IMR-90 (cell line): ENCODE measurements around the gene CACNA2D3. TPM values are rescaled to one million over a fixed set of nuclear protein-coding genes. Genes with fewer than 3 reads are reported as not detected.

Source experiments
- ATAC-seq: fragments of 200-7000 bp; cut with Tn5 transposase; 2 replicates; pipeline ENCODE4 v1.9.1; 2020; ENCODE audit warnings: low read depth, mild to moderate bottlenecking, moderate library complexity
- BruUV-seq: library from RNA; stranded (reverse); fragments of 400-500 nt; replicated peaks from 2 replicates; lab custom pipeline; 2021; lab: Mats Ljungman, UMichigan
- CTCF ChIA-PET: fragments of 300-600 bp; formaldehyde crosslinking; extraction: SDS; loops from one replicate; lab custom pipeline; 2021; ENCODE audit warnings: antibody characterized with exemption; lab: Yijun Ruan, JAX
- POLR2A ChIA-PET: fragments of 300-600 bp; sonication (Branson Sonifier 250); formaldehyde crosslinking; loops from one replicate; lab custom pipeline; 2022; ENCODE audit warnings: antibody characterized with exemption; ENCODE audit not compliant: unreplicated experiment; lab: Charles Lee
- DNase-seq: peaks from one replicate; pipeline ENCODE4 v3.0.0; 2013
- H2AFZ ChIP-seq: replicated peaks from 2 replicates; pipeline ENCODE3; 2013; ENCODE audit warnings: low read length, mild to moderate bottlenecking; ENCODE audit not compliant: poor library complexity
- H2AK5ac ChIP-seq: 2 replicates; pipeline ENCODE4 v1.6.1; 2013; ENCODE audit warnings: low read depth, low read length, inconsistent platforms
- H2AK9ac ChIP-seq: replicated peaks from 2 replicates; pipeline ENCODE3; 2013; ENCODE audit warnings: mild to moderate bottlenecking, low read depth, low read length, moderate library complexity; ENCODE audit not compliant: poor library complexity
- H2BK120ac ChIP-seq: 2 replicates; pipeline ENCODE4 v1.6.1; 2013; ENCODE audit warnings: low read depth, low read length, inconsistent platforms
- H2BK15ac ChIP-seq: 3 replicates; pipeline ENCODE4 v1.6.1; 2013; ENCODE audit warnings: low read depth, low read length, inconsistent platforms
- H2BK20ac ChIP-seq: 2 replicates; pipeline ENCODE4 v1.6.1; 2013; ENCODE audit warnings: low read depth, mild to moderate bottlenecking, inconsistent platforms, low read length, moderate library complexity
- H2BK5ac ChIP-seq: 2 replicates; pipeline ENCODE4 v1.6.1; 2013; ENCODE audit warnings: mild to moderate bottlenecking, low read depth, low read length, inconsistent platforms; ENCODE audit not compliant: poor library complexity, severe bottlenecking
- H3K14ac ChIP-seq: replicated peaks from 2 replicates; pipeline ENCODE4 v1.6.1; 2013; ENCODE audit warnings: low read depth, low read length, inconsistent platforms
- H3K18ac ChIP-seq: 2 replicates; pipeline ENCODE4 v1.6.1; 2013; ENCODE audit warnings: low read depth, low read length, control low read depth
- H3K23ac ChIP-seq: 2 replicates; pipeline ENCODE4 v1.6.1; 2013; ENCODE audit warnings: low read depth, low read length, inconsistent platforms
- H3K27ac ChIP-seq: 2 replicates; pipeline ENCODE4 v1.5.1; 2013; ENCODE audit warnings: mild to moderate bottlenecking, control low read depth, low read length; ENCODE audit not compliant: insufficient read depth
- H3K27me3 ChIP-seq: 2 replicates; pipeline ENCODE4 v1.6.1; 2013; ENCODE audit warnings: low read length; ENCODE audit not compliant: control insufficient read depth, insufficient read depth
- H3K36me3 ChIP-seq: 2 replicates; pipeline ENCODE4 v1.6.1; 2013; ENCODE audit warnings: low read length, mixed read lengths; ENCODE audit not compliant: control insufficient read depth, insufficient read depth
- H3K4ac ChIP-seq: 2 replicates; pipeline ENCODE4 v1.6.1; 2013; ENCODE audit warnings: low read depth, low read length, inconsistent platforms
- H3K4me1 ChIP-seq: 2 replicates; pipeline ENCODE4 v1.6.1; 2013; ENCODE audit warnings: low read length, mixed read lengths; ENCODE audit not compliant: control insufficient read depth, insufficient read depth
- H3K4me2 ChIP-seq: 2 replicates; pipeline ENCODE4 v1.6.1; 2013; ENCODE audit warnings: low read depth, mild to moderate bottlenecking, control low read depth, low read length, moderate library complexity
- H3K4me3 ChIP-seq: 2 replicates; pipeline ENCODE4 v1.5.1; 2013; ENCODE audit warnings: low read depth, mild to moderate bottlenecking, control low read depth, low read length, moderate library complexity; ENCODE audit not compliant: insufficient read depth
- H3K56ac ChIP-seq: 2 replicates; pipeline ENCODE4 v1.6.1; 2013; ENCODE audit warnings: low read length, inconsistent platforms; ENCODE audit not compliant: insufficient read depth; ENCODE audit errors: extremely low read depth
- H3K79me1 ChIP-seq, 2 experiments: 2 replicates each; pipeline ENCODE4 v1.6.1; 2013; ENCODE audit warnings: low read length in 2 of 2, inconsistent platforms in 1 of 2, low read depth in 1 of 2
- H3K9ac ChIP-seq: 2 replicates; pipeline ENCODE4 v1.6.1; 2013; ENCODE audit warnings: low read depth, low read length, control low read depth
- H3K9me1 ChIP-seq: 2 replicates; pipeline ENCODE4 v1.6.1; 2013; ENCODE audit warnings: low read length, inconsistent platforms; ENCODE audit not compliant: insufficient read depth
- H3K9me3 ChIP-seq: 2 replicates; pipeline ENCODE4 v1.6.1; 2013; ENCODE audit warnings: low read length; ENCODE audit not compliant: control insufficient read depth, insufficient read depth
- H4K20me1 ChIP-seq: 2 replicates; pipeline ENCODE4 v1.6.1; 2013; ENCODE audit warnings: low read length, inconsistent platforms; ENCODE audit not compliant: insufficient read depth
- H4K5ac ChIP-seq: 2 replicates; pipeline ENCODE4 v1.6.1; 2013; ENCODE audit warnings: mild to moderate bottlenecking, low read depth, low read length, control low read depth
- H4K8ac ChIP-seq, 2 experiments: 2 replicates each; pipeline ENCODE4 v1.6.1; 2013; ENCODE audit warnings: low read depth in 2 of 2, low read length in 2 of 2, control low read depth in 1 of 2, inconsistent platforms in 1 of 2
- H4K91ac ChIP-seq: 2 replicates; pipeline ENCODE4 v1.6.1; 2013; ENCODE audit warnings: low read depth, low read length, inconsistent platforms; ENCODE audit not compliant: insufficient read depth
- BHLHE40 ChIP-seq: fragments of 150-350 bp; IDR thresholded peaks from 2 replicates; pipeline ENCODE4 v1.6.1; 2016; ENCODE audit warnings: mild to moderate bottlenecking, low read depth, low read length
- CHD1 ChIP-seq: IDR thresholded peaks from 2 replicates; pipeline ENCODE4 v1.6.1; 2012; ENCODE audit warnings: low read depth, low read length, improper control_type of control experiment
- ELK1 ChIP-seq: fragments of 150-350 bp; IDR thresholded peaks from 2 replicates; pipeline ENCODE4 v1.6.1; 2016; ENCODE audit warnings: low read depth, mild to moderate bottlenecking, low read length, moderate library complexity, borderline replicate concordance
- FOS ChIP-seq: fragments of 150-350 bp; IDR thresholded peaks from 2 replicates; pipeline ENCODE4 v1.6.1; 2016; ENCODE audit warnings: low read depth, low read length
- MXI1 ChIP-seq: IDR thresholded peaks from 2 replicates; pipeline ENCODE4 v1.6.1; 2012; ENCODE audit warnings: low read depth, mild to moderate bottlenecking, low read length, moderate library complexity, borderline replicate concordance
- RCOR1 ChIP-seq: IDR thresholded peaks from 2 replicates; pipeline ENCODE4 v1.6.1; 2012; ENCODE audit warnings: mild to moderate bottlenecking, low read length, improper control_type of control experiment; ENCODE audit not compliant: insufficient replicate concordance
- USF2 ChIP-seq: fragments of 150-350 bp; IDR thresholded peaks from 2 replicates; pipeline ENCODE4 v1.6.1; 2017; ENCODE audit warnings: mild to moderate bottlenecking, antibody characterized with exemption, low read length, low read depth
- WGBS, 2 experiments: methylation state at CpG; one replicate each; pipeline versions ENCODE4 v1.1.5 to v1.1.7; 2013; ENCODE audit warnings: missing lambda C conversion rate in 2 of 2; ENCODE audit not compliant: insufficient read length in 1 of 2; ENCODE audit errors: extremely low coverage in 2 of 2; 5-methylcytosine and 5-hydroxymethylcytosine counted together
- dilution Hi-C: fragments of 300-500 bp; cut with HindIII; formaldehyde crosslinking; loops from one replicate; pipeline ENCODE4 v1.14.3; 2018; ENCODE audit warnings: low sequenced_read_pairs; ENCODE audit not compliant: unreplicated experiment
- in situ Hi-C: fragments of 300-500 bp; cut with MboI; formaldehyde crosslinking; loops from 3 replicates; pipeline ENCODE4 v1.14.3; 2019; ENCODE audit warnings: low sequenced_read_pairs, inconsistent platforms, mixed read lengths
- intact Hi-C: fragments of 100-400 bp; cut with micrococcal nuclease; formaldehyde crosslinking; loops from 2 replicates; pipeline ENCODE4 v1.10.0; 2022
- polyA plus RNA-seq, 3 experiments: library from polyadenylated mRNA; depleted of rRNA; stranded (reverse); fragments of >200 nt; gene quantifications; 2 replicates each; pipeline ENCODE4 v1.2.3, GENCODE V29; 2012; ENCODE audit warnings: low replicate concordance in 1 of 3
- total RNA-seq: library from RNA; depleted of rRNA; stranded (reverse); fragments of >200 nt; gene quantifications from 2 replicates; pipeline ENCODE4 v1.2.3, GENCODE V29; 2012

Gene CACNA2D3
- total and polyA plus RNA-seq, 2 of the 4 experiments (the other 2 are of a cell fraction), result 0.36 to 0.41 TPM

GRCh38 chr3:54322354-54322753 lies 200.0 kb downstream of the CACNA2D3 start:
- Histone ChIP-seq H4K20me1 (no peaks in the 10 kb centered on the region), H4K91ac (no peak overlapping the region), H2BK5ac (no peak overlapping the region), H3K27ac (no peak overlapping the region), H3K18ac (no peak overlapping the region), H2AK9ac (no peak overlapping the region), H2AK5ac (no peak overlapping the region), H3K9ac (no peak overlapping the region), H2BK120ac (no peak overlapping the region), H3K4ac (no peak overlapping the region), H3K79me1 (no peaks in the 10 kb centered on the region), H3K4me3 (no peak overlapping the region), H3K23ac (no peak overlapping the region), H4K8ac (no peak overlapping the region), H3K56ac (no peak overlapping the region), H3K4me2 (no peak overlapping the region), H3K9me1 (no peaks in the 10 kb centered on the region), H2AFZ (no peak overlapping the region), H3K36me3 (no peaks in the 10 kb centered on the region), H3K4me1 (no peaks in the 10 kb centered on the region), H3K14ac (no peak overlapping the region), H2BK15ac (no peak overlapping the region), H2BK20ac (no peak overlapping the region), H3K27me3 (no peaks in the 10 kb centered on the region), H4K5ac (no peak overlapping the region), H3K9me3 (peaks cover 13% of the 10 kb centered on the region)
- POLR2A ChIA-PET, result no interaction called here
- 30% methylated on average over 2 of the region's 3 CpGs; no CpG with 5 or more reads in 1 of the 2 experiments for WGBS, 2 experiments
- TF ChIP-seq BHLHE40 (no peak), MXI1 (no peak), CHD1 (no peak), FOS (no peak), RCOR1 (no peak), USF2 (no peak), ELK1 (no peak)
- in situ Hi-C loops (no loop called here), dilution Hi-C loops (no loop called here), intact Hi-C loops (no loop called here)
- ATAC-seq (no peak), DNase-seq (no peak)
- BruUV-seq, result no TSS peak
- CTCF ChIA-PET, result no interaction called here
